Stimulated activated CD4-positive, alpha-beta T cell treated with anti-CD3 and anti-CD28 coated beads, Interleukin-1b, Interleukin-23, amount 100 ng/mL, for 4 hours (primary cell): Measurements from ENCODE around the gene BACH2.
"Not testable (repeated sequence)": the region's sequence is repeated elsewhere in the genome, so short reads cannot be mapped to it uniquely, and the experiment has no call there.

Experiments used
- DNase-seq, 2 donors: peaks; one replicate each; pipeline ENCODE4 v3.0.0-alpha.2; 2020; ENCODE audit warnings: low read depth in 2 of 2

The BACH2 gene

DNA sequence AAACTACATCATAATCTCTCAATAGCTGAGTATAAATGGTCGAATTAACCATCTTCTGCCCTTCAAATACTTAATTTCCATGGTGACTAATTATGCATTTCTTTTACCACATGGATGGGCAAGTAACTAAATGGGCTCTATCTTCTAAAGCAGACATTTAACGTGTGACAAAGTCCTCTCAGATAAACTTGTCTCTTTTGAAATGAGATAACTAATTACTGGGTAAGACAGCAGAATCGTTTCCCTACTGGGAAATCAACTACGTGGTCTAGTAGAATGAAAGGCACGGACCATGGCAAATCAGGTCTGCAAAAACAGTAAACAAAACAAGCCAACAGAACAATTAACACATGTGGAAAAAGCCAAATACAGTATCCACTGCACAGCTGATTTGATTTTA lies 137.7 kb downstream of the BACH2 start:
- DNase-seq, result no peak

DNA sequence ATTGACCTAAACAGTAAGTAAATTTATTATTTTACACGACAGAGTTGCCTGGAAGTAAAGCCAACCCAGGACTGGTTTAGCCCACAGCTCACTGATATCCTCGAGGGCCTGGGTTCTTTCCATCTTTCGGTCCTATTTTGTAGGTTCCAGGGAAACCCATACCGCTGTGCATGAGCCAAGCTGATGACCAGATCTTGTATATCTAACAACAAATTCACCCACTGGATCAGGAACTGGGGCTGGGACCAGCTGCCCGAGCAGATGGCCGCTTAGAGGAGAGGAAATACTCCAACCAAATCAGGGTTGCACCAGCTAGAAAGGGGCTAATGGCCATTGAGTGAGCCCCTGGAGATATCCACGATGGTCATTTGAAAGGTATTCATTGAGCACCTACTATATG lies 139.2 kb downstream of the BACH2 start:
- DNase-seq, result no peak

DNA sequence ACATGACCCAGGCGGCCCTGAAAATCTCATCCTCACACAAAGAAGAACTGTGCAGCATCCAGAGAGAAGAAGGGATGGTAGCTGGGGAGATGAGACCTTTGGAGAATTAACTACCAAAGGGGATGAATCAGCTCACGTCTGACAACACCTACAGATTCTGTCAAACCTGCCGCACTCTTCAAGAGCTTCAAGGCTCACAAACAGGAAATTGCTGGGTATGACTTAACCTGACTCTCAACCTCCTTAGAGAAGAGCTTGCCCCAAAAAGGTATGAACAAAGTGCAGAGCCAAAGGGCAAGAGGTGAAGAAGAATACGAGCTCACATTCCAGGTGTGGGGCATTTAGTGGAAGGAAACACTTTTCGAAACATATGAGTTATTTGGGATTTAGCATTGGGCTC lies 139.8 kb downstream of the BACH2 start:
- peak in 1 of 2 donors; percentile 43 for DNase-seq

DNA sequence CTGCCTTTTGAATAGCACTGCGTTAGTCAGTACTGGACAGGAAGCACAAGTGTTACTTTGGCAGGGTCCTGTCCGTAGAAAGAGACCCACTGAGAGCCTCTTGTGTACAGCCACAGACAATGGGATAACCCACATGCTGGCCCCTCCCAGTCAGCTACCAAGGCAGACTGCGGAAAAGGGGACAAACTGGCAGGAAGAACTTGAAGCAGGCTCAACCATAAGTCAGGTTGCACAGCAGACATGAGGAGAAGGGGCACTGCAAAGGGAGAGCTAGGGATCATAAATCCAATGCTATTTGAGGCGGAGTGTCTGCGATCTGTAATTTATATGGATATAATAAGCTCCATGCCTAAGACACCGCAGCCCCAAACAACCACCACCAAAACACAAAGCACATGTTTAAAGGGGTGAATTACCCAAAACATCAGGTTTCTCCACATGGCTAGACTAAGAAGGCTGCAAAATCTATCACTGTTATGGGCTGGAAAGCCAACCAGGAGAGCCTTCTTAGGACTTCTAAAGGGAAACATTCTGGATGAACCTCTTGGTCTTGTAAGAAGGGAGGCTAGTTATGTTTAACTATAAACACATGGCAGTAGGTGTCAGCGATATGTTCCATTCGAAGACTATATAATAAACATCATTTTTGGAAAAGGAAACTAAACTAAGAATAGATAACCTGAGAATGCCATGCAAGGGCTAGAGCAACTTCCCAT lies 141.7 kb downstream of the BACH2 start:
- no peak for DNase-seq

DNA sequence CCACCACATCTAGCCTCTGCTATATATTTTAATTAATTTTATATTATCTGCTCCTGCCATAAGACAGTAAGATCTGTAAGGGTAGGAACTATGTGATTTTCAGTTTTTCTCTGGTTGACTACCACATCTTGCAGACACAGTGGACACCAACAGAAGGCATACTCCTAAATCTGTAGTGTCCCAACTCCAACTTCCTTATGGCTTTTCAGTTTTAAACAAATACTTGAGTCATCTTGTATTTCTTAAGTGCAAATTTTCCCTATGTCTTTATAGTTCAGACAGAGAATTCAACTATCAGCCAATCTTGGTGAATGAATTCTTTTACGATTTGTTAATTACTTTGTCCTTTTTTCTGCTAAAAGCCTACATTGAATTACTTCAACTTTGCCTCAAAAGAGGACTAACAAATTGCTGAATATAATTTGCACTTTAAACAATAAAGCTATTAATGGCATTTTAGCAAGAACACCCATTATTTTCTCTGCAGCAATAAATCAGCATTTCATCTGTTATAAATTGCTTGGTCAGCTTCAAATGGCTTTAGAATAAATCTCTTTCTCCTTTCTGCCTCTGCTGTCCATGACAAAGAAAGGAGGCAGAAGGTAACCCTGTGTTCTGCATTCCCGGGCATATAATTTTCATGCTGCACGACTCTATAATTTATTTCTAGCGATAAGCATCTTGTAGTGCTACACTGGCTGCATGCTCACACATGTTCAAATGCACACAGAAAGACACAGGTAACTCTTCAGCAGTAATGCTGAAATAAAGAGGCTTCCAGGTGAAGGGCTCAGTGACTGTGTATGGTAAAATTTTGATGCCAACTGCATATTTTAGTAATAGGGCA lies 144.8 kb downstream of the BACH2 start:
- no peak for DNase-seq

DNA sequence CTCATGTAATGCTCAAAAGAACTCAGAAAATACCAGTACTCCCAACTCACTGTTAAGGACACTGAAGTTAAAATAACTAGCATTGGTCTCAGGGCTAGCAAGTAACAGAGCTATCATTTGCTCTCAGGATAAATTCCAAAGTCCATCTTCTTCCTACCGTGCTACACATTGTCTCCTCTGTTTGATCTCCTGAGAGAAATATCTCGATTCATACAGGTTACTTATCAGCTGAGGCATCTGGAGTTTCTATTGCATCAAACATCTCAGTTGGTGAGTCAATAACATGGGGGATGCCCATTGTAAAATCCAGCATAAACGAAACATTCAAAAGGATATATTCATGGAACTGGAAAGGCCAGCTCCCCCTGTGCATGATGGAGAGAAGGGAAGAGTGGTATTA lies 147.4 kb downstream of the BACH2 start:
- DNase-seq, result no peak

DNA sequence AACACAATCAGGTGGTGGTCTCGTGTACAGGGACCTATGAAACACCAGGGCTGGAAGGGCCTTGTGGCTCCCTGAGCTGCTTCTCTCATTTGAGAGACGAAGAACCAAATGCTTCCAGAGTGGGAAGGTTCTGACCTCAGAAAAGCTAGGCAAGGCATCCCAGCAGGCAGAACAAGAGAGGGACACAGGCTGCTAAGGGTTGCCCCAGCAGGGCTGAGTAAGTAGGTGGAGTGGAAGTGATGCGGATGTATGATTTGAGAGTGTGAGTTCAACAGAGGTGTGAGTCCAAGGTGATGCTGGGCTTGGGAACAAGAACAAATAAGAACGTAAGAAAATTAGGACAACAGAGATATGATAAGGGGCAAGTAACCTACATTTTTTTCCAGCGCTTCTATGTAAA lies 147.8 kb downstream of the BACH2 start:
- no peak for DNase-seq

DNA sequence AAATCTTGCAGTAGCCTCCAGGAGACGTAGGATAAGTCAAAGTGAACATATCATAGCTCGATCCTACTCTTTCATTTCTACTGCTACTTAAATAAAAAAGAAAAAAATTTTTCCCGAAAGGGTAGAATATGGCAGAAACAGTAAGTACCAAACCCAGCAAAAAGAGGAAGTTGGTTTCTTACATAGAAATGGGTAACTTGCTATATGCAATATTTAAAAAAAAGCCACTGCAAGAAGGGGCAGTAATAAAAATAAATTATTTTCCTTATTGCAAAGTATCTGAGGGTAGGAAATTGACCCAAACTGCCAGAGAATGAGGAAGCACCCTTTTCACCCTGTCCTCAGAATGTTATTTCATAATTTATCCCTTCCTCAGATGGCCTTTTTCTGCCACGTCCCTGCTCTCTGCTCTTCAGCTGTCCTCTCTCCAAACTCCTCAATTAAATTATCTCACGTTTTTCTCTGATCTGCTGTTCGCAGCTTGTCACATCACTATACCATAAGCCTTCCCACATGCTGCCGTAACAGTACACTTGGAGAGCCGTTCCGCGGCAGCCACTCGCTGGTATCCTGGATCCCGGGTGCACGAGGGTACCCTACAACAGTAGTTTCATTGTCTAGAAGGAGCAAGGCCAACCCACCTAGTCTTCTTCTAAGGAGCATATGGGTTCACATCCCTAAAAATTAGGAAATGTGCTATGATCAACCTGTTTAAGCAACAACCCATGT lies 149.6 kb downstream of the BACH2 start:
- DNase-seq, result no peak

DNA sequence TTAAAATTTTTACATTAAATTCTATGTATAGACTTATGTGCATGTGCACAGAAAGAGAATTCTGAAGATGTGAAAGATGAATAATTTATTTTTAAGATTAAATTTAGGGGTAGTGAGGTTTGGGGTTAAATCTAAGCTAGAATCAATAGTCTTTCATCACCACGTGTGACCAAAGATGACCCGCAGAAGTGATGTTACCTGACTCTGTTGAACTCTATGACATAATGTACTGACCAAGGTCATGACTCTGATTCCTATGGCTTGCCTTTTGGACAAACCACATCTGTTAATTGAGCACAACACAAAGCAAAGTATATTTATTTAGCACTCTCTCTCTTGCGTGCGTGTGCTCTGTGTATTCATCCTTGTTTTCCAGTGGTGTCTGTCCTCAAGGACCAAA lies 150.6 kb downstream of the BACH2 start:
- DNase-seq, result no peak

DNA sequence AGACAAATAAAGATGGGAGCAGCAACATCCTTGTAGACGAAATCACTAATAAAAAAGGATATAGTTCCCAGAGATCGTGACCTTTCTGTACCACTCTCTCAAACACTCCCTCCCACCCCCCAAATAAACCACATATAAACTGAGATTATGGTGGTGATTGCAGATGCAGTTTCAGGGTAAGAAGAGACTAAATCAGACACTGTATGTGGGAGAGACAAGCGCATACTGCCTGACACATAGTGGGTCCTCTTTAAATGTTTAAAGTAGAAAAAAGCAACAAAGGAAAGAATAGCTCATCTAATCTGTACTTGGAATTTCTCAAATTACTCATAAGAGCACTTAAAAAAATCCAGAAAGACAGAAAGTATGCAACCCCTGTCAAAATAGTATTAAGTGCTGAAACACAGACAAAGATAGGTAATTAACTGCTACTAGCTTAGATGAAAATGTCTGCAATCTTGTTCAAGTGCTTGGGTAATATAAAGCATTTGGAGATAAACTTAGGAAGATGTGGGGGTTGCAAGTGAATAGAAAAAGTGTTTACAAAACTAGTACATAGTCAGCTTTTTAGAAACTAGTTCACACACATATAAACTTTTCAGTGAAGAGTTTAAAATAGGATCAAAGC lies 151.6 kb downstream of the BACH2 start:
- no peak for DNase-seq

DNA sequence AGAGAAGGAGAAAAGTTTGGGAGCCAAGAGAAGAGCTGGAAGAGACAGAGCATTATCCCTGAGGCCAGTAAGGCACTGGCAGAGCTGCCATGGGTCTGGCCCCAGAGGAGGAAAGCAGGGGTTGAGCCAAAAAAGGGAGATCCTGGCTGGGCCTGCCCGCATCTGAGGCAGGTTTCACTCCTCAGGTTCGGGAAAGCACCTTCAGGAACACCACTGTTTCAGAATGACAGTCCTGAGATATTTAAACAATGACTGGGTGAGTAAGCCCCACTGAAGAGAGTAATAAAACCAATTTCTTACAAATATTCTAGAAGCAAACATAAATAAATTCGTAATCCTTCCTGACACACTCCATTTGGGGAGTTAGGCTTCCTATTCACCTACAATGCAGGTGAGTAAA lies 152.2 kb downstream of the BACH2 start:
- DNase-seq, result peak in 1 of 2 donors; percentile 30

DNA sequence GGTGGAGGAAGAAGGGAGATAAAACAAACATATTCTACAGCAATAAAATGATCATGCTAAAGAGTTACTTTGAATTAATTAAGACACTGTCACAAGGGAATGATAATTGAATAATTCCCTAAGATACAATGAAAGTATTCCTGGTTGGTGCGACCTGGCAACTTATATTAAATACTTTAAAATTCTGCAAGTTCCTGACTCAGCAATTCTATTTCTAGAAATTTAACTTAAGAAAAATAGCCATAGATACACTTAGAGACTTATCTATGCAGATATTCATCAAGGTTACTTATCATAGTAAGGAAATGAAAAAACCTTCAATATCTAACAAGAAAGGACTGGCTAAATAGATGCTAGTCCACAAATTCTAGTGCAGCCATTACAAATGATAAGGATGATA lies 156.0 kb downstream of the BACH2 start:
- no peak for DNase-seq

DNA sequence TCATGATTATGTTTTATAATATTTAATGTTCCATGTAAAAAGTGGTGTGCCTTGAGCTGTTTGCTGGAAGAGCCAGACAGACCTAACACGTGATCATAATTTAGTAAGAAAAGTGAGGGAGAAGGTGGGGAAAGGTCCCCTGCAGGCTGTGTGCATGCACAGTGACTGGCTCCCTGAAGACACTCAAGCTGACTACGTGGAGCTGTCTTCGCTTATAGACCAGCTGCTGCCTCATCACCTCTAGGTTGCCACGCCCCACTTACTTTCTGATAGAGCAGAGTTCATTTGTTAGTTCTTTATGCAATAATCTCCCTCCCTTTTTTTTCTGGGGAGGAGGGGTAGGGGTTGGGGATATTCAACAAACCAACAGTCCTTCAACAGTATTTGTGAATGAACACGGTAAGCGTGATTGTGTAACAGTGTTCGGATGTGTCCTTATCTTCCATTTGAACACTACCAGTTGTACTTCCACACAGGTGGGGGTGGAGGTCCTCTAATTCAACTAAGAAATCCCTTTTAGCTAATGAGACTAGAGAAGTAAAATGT lies 157.3 kb downstream of the BACH2 start:
- DNase-seq, result no peak

DNA sequence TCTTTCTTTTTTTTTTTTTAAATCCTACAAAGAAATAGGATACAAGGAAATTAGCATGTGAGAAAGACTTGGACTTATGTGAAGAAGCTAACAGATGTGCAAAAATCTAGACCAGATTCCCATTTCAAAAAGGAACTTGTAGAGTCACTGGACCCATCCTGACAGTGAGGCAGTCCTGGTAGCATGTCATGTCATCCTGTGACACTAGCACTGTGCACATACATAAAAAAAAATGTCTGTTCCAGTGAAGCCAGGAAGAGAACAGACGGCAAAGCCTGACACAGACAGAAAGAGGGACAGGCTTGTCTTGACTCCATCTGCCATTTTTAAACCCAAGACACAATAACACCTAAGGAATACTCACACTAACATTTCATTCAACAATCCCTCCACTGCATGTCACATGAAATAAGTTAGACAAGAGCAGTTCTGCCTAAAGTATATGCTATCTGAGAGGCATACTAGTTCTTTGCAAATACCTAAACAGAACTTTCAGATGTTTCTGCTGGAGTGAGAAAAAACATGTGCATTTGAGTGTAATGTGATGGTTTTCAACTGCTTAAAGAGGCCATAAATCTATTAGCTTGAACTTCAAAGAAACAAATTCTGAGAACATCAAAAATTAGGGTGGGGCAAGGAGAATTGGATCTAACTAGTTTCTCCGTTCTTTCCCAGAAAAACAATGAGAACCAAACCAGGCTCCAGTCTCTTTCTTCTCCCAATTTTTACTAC lies 159.6 kb downstream of the BACH2 start:
- no peak for DNase-seq

DNA sequence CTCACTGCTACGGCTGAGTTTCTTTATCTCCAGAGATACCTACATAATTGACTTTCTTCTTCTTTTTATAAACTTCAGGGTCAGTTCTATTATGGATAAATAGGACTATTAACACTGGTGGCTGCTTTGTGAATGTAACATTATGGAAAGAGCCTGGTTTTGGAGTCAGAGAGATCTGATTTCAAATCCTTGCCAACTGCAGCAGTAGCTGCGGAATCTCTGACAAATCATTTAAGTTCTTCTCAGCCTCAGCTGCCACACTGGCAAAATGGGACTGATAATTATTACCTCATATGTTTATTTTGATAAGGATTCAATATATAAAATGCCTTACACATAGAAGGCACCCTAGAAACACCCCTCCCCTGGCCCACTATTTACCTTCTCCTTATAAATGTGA lies 160.5 kb downstream of the BACH2 start:
- DNase-seq, result no peak

DNA sequence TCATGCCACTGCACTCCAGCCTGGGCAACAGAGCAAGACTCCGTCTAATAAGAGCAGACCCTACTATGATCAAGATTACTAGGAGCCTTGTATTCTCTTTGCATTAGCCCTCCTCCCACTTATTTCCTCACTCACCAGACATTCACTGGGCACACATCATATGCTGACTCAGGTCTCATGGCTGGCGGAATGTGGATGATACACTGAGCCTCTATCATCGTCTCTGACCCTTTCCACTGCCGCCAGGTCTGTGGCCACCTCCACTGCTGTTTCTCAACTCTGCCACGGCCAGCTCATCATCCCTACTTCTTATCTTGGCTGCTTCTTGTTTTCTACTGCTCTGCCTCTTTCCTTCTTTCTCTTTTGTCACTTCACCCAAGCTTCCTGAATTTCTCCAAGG lies 161.0 kb downstream of the BACH2 start:
- no peak for DNase-seq

DNA sequence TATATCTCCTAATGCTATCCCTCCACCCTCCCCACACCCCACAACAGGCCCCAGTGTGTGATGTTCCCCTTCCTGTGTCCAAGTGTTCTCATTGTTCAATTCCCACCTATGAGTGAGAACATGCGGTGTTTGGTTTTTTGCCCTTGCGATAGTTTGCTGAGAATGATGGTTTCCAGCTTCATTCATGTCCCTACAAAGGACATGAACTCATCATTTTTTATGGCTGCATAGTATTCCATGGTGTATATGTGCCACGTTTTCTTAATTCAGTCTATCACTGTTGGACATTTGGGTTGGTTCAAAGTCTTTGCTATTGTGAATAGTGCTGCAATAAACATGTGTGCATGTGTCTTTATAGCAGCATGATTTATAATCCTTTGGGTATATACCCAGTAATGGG lies 163.0 kb downstream of the BACH2 start:
- not testable (repeated sequence) for DNase-seq

DNA sequence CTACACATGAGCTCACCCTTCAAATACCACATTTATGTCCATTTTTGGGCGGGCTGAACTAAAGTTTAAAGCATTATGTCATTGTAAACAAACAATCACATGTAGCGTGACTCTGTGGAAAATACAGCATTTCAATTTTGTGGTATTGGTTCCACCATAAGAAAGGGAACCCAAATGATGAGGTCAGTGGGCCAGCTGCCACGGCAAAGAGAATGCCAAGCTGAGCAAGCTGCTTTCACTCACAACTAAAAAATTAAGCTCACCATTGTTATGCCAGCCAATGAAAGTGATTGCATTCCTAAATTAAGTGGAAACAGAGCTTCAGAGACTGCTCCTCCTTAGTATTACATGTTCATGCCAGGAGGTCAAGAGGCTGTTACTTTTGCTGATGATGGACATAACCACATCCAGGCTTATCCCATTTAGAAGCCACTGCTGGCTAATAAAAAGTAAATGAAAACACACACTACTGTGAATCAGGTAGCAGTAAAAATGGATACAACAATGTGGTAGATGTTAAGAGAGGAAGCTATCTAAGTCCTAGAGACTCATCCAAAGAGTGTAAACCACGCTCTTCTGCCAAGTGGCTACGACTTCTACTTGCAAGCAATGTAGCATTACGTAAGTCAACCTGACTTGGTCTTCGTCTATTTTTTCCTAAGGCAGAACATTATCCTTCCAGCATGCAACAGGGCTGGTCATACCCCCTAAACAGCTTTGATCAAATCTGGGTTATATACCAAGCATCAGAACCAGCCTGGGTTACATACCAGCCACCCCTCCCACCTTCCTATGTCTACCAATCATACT lies 164.8 kb downstream of the BACH2 start:
- DNase-seq, result no peak

DNA sequence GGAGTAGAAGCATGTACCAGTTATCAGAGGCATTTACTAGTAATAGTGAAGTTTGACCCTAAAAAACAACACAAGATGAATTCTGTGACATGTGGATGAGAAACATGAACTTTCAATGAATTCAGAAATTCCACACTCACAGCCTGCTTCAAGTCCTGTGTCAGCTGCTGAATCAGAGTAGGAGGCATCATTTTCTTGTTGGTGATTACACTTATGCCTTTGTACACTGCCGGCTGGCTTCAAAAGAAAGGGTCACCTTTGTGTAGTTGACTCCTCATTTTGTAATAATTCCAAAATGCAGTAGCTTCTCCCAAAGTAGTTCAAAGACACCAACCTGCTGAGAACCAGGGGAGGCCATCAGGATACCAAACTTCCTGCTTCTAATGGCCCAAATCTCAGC lies 165.5 kb downstream of the BACH2 start:
- DNase-seq, result no peak

DNA sequence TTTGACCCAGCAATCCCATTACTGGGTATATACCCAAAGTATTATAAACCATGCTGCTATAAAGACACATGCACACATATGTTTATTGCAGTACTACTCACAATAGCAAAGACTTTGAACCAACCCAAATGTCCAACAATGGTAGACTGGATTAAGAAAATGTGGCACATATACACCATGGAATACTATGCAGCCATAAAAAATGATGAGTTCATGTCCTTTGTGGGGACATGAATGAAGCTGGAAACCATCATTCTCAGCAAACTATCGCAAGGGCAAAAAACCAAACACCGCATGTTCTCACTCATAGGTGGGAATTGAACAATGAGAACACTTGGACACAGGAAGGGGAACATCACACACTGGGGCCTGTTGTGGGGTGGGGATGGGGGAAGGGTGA lies 168.0 kb downstream of the BACH2 start:
- DNase-seq, result not testable (repeated sequence)
